ENCODE data around the gene PTCH1. TPM values are rescaled to one million over a fixed set of nuclear protein-coding genes. Genes with fewer than 3 reads are reported as not detected.

Gene PTCH1
- total RNA-seq, 4 donors from 2014 or later, result 6.8 to 12.1 (median 8.6) TPM

DNA sequence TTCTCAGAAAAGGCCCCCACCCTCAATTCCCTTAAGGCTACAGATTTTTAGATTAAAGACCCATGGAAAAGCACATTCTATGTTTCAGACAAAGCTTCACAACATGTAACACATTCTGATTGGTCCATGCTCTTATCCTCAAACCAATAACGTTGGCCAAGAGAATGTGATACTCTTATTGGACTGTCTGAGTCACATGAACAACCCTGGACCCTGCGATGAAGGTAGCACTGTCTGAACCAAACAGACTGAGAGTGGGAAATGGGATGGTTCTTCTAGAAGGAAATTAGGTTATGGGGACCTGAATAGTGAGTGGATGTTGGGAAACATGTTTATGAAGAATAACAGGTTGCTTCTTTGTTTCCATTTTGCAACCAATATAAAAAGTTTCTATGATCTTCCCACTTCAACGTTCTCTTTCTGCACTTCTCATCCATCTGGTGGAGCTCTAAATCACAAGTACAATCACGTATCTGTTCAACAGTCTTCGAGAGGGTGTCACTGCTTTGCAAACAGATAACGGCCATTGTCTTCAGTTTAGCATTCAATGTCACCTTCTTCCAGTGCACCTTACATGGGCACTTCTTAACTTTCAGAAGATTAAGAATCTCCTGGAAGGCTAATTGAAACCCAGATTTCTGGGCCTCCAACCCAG is 81.6 kb downstream of the PTCH1 start:
- TF ChIP-seq, protein P1, sequence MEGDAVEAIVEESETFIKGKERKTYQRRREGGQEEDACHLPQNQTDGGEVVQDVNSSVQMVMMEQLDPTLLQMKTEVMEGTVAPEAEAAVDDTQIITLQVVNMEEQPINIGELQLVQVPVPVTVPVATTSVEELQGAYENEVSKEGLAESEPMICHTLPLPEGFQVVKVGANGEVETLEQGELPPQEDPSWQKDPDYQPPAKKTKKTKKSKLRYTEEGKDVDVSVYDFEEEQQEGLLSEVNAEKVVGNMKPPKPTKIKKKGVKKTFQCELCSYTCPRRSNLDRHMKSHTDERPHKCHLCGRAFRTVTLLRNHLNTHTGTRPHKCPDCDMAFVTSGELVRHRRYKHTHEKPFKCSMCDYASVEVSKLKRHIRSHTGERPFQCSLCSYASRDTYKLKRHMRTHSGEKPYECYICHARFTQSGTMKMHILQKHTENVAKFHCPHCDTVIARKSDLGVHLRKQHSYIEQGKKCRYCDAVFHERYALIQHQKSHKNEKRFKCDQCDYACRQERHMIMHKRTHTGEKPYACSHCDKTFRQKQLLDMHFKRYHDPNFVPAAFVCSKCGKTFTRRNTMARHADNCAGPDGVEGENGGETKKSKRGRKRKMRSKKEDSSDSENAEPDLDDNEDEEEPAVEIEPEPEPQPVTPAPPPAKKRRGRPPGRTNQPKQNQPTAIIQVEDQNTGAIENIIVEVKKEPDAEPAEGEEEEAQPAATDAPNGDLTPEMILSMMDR (IDR thresholded peaks at IDR 0.05; ENCODE audit: low read depth), result no peak

- TF ChIP-seq, protein P1 (IDR thresholded peaks at IDR 0.05; ENCODE audit: low read depth), result no peak
Observed at GRCh38 chr9:95434116-95435073, 82.4 kb downstream of the PTCH1 start.

GRCh38 chr9:95433096-95433819 is 83.5 kb downstream of the PTCH1 start:
- TF ChIP-seq, protein P1 (IDR thresholded peaks at IDR 0.05; ENCODE audit: low read depth), result no peak

DNA sequence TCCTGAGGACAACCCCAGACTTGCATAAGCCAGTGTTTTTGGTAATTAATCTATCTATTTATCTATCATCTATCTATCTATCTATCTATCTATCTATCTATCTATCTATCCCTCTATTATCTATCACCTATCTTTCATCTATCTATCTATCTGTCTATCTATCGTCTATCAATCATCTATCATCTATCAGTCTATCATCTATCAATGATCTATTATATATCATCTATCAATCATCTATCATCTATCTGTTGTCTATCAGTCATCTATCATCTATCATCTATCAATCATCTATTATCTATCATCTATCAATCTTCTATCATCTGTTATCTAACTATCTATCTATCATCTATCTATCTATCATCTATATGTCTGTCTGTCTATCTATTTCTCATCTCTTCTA is 85.5 kb downstream of the PTCH1 start:
- TF ChIP-seq, protein P1 (IDR thresholded peaks at IDR 0.05; ENCODE audit: low read depth), result no peak

GRCh38 chr9:95429948-95430620 is 86.7 kb downstream of the PTCH1 start:
- TF ChIP-seq, protein P1 (IDR thresholded peaks at IDR 0.05; ENCODE audit: low read depth), result no peak

GRCh38 chr9:95429096-95429495 is 87.7 kb downstream of the PTCH1 start:
- TF ChIP-seq, protein P1 (IDR thresholded peaks at IDR 0.05; ENCODE audit: low read depth), result no peak
